ENCODE results near the gene SRL. TPM values are rescaled to one million over a fixed set of nuclear protein-coding genes. Genes with fewer than 3 reads are reported as not detected.

SRL gene
- total RNA-seq, 4 donors from 2014 or later, result 184 to 519 (median 364) TPM

DNA sequence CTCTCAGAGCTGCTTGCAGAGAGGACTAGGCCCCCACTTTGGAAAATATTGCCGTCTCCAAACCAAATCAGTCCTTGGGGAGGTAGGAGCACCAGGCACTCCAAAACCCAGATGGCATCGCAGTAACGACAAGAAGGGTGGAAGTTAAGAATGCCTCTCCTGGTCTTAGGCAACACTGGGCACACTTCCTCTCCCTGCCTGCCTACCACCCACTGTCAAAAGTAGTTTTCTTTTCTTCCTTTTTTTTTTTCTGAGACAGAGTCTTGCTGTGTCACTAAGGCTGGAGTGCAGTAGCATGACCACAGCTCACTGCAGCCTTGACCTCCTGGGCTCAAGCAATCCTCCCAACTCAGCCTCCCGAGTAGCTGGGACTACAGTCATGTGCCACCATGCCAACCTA, 47.2 kb downstream of the SRL start:
- H3K27me3 ChIP-seq, result no peaks in the 10 kb centered on the region
- intact Hi-C loops (cut with DNase I; ENCODE audit: low total_unique reads), result no loop called here
- H3K4me3 ChIP-seq, result no peak overlapping the region
- in situ Hi-C loops (cut with MboI; ENCODE audit: low sequenced_read_pairs in 4 of 4), result loop anchor here in 1 of 4 donors (25.0 kb wide), 1 partner anchor 143 kb away; no protein-coding TSS in a partner anchor
- TF ChIP-seq, protein P1, sequence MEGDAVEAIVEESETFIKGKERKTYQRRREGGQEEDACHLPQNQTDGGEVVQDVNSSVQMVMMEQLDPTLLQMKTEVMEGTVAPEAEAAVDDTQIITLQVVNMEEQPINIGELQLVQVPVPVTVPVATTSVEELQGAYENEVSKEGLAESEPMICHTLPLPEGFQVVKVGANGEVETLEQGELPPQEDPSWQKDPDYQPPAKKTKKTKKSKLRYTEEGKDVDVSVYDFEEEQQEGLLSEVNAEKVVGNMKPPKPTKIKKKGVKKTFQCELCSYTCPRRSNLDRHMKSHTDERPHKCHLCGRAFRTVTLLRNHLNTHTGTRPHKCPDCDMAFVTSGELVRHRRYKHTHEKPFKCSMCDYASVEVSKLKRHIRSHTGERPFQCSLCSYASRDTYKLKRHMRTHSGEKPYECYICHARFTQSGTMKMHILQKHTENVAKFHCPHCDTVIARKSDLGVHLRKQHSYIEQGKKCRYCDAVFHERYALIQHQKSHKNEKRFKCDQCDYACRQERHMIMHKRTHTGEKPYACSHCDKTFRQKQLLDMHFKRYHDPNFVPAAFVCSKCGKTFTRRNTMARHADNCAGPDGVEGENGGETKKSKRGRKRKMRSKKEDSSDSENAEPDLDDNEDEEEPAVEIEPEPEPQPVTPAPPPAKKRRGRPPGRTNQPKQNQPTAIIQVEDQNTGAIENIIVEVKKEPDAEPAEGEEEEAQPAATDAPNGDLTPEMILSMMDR (IDR thresholded peaks at IDR 0.05 in 4 of 5, conservative IDR thresholded peaks at IDR 0.05 in 1 of 5), result no peak
- no peak for TF ChIP-seq POLR2A (IDR thresholded peaks at IDR 0.05)
- H3K27ac ChIP-seq, result peak overlapping the region; percentile 57 to 75 (median 70)
- H3K4me1 ChIP-seq, result peaks cover 7 to 10% of the 10 kb centered on the region in 2 donors
- H3K36me3 ChIP-seq, result peaks cover 0 to 68% of the 10 kb centered on the region in 2 donors
- ATAC-seq (no peak), DNase-seq (no peak)
- H3K9me3 ChIP-seq, result no peaks in the 10 kb centered on the region

DNA sequence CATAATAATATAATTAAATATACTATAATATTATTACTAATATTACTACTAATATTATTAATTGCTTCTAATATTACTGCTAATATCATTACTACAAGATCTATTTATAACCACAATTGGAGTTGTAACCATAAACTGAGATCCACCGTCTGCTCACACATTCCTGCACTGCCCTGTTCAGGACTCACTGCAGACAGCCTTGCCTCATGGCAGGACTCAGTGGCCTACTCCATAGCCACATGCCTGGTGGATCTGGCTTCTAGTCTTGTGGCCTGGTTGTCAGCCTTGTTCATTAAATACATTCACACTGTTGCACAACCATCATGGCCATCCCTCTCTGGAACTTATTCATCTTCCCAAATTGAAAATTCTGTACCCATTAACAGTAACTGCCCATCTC, 48.0 kb downstream of the SRL start:
- H3K27ac ChIP-seq, result peak overlapping the region; percentile 57 to 75 (median 70)
- peaks cover 0 to 63% of the 10 kb centered on the region in 2 donors for H3K36me3 ChIP-seq
- no peak for DNase-seq
- peaks cover 7 to 10% of the 10 kb centered on the region in 2 donors for H3K4me1 ChIP-seq
- TF ChIP-seq, protein P1 (IDR thresholded peaks at IDR 0.05 in 4 of 5, conservative IDR thresholded peaks at IDR 0.05 in 1 of 5), result no peak
- TF ChIP-seq POLR2A (IDR thresholded peaks at IDR 0.05), result no peak
- intact Hi-C loops (cut with DNase I; ENCODE audit: low total_unique reads) (no loop called here), in situ Hi-C loops (cut with MboI; ENCODE audit: low sequenced_read_pairs in 4 of 4) (loop anchor here in 1 of 4 donors (25.0 kb wide), 1 partner anchor 143 kb away; no protein-coding TSS in a partner anchor)
- H3K27me3 ChIP-seq, result no peaks in the 10 kb centered on the region
- no peak overlapping the region for H3K4me3 ChIP-seq
- peak in 1 of 2 donors; percentile 37 for ATAC-seq
- H3K9me3 ChIP-seq, result no peaks in the 10 kb centered on the region

DNA sequence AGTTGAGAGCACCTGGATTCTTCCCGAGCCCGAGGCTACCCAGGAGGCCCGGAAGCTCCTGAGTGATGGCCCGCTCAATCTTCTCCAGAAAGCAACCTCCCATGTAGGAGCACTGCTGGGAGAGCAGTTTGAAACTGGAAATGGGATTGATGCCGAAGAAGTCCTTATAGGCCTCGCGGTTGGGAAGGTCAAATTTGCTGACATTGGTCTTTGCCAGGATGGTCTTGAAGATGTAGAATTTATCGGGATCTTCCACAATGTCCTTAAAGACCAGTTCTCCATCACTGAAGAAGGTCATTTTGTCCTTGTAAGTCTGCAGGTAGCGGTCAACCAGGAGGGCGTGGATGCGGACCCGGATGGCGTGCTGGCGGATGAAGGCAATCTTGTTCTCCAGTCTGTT, 49.7 kb downstream of the SRL start:
- Histone ChIP-seq H3K27me3 (no peaks in the 10 kb centered on the region), H3K4me3 (no peak overlapping the region), H3K36me3 (peaks cover 0 to 54% of the 10 kb centered on the region in 2 donors), H3K9me3 (no peaks in the 10 kb centered on the region), H3K4me1 (peaks cover 7 to 10% of the 10 kb centered on the region in 2 donors), H3K27ac (peak overlapping the region; percentile 44 to 75 (median 50))
- intact Hi-C loops (cut with DNase I; ENCODE audit: low total_unique reads), result no loop called here
- no peak for TF ChIP-seq POLR2A (IDR thresholded peaks at IDR 0.05)
- TF ChIP-seq, protein P1 (IDR thresholded peaks at IDR 0.05 in 4 of 5, conservative IDR thresholded peaks at IDR 0.05 in 1 of 5), result no peak
- DNase-seq, result no peak
- in situ Hi-C loops (cut with MboI; ENCODE audit: low sequenced_read_pairs in 4 of 4), result loop anchor here in 1 of 4 donors (25.0 kb wide), 1 partner anchor 145 kb away; no protein-coding TSS in a partner anchor
- ATAC-seq, result no peak

DNA sequence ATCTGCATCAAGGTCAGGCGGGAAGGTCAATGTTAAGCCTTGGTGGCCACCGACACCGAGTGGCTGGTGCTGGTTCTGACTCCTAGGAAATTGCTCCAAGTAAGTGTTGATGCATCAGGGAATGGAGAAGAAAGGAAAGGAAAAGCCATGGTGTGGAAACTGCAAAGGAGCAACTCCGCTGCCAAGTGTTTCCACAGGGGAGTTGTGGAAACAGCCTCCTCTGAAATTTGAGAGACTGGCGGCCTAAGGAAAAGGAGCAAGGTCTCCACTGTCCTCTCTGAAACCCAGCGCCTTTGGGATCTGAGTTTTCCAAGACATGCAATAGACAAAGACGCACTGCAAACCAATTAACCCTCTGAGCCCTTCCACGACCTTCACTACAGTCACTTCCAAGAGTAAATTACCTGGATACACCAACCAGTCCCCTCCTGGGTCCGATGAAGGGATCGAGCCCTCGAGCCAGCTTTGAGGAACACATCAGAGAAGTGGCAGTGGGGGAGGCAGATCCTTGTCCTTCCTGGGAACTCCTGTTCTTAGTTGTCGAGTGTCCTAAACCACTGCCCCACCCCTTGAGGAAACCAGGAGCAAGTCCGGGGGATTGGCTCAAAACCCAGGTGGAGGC, 51.1 kb downstream of the SRL start:
- DNase-seq (no peak), ATAC-seq (peak in 1 of 2 donors; percentile 50)
- in situ Hi-C loops (cut with MboI; ENCODE audit: low sequenced_read_pairs in 4 of 4), result loop anchor here in 1 of 4 donors (25.0 kb wide), 1 partner anchor 146 kb away; no protein-coding TSS in a partner anchor
- H3K27me3 ChIP-seq, result no peaks in the 10 kb centered on the region
- H3K27ac ChIP-seq, result peak overlapping the region; percentile 44 to 75 (median 50)
- intact Hi-C loops (cut with DNase I; ENCODE audit: low total_unique reads), result no loop called here
- H3K9me3 ChIP-seq, result no peaks in the 10 kb centered on the region
- H3K36me3 ChIP-seq, result peaks cover 0 to 49% of the 10 kb centered on the region in 2 donors
- H3K4me3 ChIP-seq, result no peak overlapping the region
- TF ChIP-seq POLR2A (IDR thresholded peaks at IDR 0.05), result no peak
- TF ChIP-seq, protein P1 (IDR thresholded peaks at IDR 0.05 in 4 of 5, conservative IDR thresholded peaks at IDR 0.05 in 1 of 5), result no peak
- peaks cover 7 to 10% of the 10 kb centered on the region in 2 donors for H3K4me1 ChIP-seq
